RKO (cell line): ENCODE results near the gene EPN2.

Source experiments
- DNase-seq: peaks from one replicate; pipeline ENCODE4 v3.0.0-alpha.2; 2016; ENCODE audit warnings: low spot score

EPN2 gene

DNA sequence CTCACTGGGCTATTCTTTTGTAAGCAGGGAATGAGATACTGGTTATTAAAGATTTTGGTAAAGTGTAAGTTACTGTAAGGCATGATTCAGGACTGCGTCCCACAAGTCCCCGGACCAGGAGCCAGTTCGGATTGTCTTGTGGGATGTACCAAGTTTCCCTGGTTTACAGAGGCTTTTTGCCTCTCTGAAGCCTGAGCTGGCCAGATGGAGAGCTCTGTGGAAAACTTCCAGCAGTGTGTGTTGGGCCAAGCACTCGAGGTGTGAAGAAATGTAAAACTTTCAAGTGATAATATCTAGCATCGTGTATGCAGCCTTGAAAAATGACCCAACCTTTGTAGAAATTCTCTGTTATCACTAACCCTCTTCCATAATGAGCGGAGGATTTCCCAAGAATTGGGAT is 2.4 kb downstream of the EPN2 start:
- DNase-seq, result no peak

DNA sequence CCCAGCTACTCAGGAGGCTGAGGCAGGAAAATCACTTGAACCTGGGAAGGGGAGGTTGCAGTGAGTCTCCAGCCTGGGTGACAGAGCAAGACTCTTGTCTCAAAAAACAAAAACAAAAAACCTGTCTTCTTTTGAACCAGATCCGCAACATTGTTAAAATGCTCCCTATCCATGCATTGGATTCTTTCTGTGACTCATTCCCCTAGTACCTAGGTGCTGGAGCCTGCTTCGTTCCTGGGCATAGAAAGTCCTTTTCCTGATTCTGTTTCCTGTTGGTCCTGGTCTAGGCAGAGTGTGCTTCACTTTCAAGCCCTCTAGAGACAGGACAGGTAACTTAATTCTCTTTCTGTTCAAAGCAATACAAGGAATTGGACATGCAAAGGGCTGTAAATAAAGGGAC is 5.2 kb downstream of the EPN2 start:
- no peak for DNase-seq

DNA sequence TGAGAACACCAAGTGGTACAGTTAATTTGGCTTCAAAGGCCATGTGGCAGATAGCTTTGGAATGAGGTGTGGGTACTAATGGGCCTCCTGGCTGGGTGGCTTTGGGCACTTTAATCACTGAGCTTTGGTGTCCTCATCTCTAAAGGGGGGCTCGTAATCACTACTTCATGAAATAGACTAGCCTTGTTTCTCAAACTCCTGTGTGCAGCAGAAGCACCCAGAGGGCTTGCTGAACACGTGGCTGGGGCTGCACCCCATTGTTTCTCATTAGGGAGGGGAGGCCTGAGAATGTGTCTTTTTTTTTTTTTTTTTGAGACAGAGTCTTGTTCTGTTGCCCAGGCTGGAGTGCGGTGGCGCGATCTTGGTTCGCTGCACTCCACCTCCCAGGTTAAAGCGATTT is 5.8 kb downstream of the EPN2 start:
- no peak for DNase-seq

DNA sequence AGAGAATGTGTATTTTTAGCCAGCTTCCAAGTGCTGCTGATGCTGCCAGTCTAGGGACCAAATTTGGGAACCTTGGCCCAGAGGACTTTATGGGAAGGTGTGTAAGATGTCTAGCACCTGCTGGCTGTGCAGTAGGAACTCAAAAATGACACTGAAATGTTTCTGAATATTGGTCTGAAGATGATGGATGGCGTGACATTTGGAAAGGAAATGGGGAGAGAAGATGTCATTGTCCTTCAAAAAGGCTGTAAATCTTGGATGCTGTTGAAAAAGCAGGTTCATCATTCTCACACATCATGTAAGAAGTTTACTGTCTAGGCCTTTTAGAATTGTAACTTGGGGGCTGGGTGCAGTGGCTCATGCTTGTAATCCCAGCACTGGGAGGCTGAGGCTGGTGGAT is 6.7 kb downstream of the EPN2 start:
- DNase-seq, result no peak

DNA sequence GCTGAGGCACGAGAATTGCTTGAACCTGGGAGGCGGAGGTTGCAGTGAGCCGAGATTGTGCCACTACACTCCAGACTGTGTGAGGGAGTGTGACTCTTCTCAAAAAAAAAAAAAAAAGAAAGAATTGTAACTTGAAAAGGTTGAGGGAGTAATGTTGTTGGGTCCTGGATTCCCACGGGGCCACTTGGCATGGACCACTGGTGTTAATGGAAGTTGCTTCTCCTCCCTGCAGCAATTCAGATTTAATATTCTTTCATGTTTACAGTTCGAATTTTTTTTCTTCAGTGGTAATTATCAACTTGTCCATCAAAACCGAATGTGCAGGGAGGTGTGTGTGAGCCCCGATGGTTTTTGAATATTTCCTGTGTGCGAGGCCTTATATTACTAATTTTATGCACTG is 7.2 kb downstream of the EPN2 start:
- DNase-seq, result no peak

DNA sequence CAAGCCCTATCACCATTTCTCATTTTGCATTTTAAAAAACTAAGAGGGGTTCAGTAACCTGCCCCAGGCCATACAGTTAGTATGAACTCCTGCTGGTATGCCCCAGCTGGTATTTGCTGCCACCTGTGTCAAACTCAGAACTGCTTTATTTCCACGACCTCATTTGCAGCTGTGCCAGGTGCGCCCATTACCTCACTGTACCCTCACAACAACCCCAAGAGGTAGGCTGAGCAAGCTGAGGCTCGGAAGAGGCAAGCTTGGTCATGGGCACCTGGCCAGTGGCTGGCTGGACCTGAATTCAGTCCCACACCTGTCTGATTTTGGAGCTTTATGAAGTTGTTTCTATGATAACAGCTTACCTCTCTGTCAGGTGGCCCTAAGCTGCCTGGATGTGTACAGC is 7.6 kb downstream of the EPN2 start:
- no peak for DNase-seq

DNA sequence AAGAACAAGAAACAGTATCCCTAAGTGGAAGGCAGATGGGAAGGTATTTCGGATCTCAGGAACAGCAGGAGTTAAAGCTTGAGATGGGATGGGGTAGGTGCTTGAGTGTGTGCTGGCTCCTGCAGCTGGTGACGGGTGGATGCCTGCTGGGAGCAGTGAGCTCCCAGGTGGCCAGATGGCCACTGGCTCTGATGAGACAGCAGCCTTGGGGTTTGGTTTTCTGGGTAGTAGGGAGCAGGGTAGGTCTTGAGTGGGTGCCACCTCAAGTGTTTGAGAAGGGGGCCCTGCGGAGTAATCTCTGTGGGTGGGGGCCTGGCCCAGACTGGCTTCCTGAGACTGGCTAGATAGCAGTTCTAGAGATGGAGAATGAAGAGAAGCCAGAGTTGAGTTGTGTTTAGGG is 10.3 kb downstream of the EPN2 start:
- DNase-seq, result no peak

DNA sequence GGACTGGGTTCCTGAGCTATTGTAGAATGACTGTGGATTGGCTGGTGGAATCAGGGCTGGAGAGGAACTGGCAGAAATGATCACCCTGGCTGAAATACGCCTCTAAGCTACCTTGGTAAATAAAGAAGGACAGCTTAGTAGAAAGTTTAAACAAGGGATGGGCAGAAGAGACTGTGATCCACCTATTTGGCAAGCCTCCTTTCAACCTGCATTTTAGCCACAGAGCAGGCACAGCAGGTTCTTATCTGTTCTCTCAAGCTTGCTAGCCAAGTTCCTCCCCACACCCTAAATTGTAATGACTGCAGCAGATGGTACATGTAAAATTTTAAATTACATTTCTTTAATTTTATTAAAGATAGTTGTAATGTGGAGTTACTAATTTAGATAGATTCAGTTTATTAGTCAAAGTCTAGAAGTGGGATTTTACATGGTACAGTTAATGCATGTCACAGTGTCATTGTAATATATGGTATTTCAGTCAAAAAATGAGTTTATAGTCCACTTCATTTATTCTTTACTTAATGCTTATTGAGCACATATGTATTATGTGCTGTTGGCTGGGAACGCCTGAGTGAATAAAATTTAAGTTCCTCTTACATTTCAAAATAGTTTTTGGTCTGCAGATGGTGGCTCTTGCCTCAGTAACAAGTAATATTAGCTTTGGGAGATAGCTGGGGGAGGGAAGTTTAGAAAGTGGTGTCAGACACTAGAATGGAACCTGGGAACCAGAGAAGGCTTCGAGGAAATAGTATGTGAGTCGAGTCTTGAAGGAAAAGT is 11.2 kb downstream of the EPN2 start:
- no peak for DNase-seq

DNA sequence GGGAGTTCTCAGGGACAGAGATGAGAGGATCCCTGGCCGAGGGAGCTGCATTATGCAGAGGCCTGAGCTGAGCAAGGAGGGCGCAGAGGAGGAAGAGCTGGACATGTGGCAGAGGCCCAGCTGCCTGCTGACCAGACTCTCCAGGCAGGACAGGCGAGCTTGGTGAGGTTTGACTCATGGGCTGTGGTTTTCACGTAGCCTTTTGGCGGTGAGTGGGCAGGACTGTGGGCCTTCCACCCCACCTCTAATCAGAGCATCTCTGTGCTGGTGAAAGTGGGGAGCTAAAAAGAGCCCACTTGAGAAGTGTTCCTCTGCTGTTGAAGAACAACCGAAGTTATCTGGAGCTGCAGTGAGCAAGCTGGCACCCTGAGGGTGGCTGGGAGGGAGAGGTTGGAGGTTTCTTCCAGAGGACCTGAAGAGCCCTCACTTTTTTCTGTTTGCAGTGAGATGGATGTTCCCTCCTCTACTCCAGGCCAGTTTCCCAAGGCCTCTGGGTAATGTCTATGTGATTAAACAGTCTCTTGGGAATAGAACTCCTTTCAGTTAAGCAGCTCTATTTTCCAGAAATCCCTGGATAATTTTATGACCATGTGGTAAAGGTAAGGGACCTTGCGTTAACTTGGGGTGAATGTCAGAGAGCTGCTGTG is 11.9 kb downstream of the EPN2 start:
- no peak for DNase-seq

DNA sequence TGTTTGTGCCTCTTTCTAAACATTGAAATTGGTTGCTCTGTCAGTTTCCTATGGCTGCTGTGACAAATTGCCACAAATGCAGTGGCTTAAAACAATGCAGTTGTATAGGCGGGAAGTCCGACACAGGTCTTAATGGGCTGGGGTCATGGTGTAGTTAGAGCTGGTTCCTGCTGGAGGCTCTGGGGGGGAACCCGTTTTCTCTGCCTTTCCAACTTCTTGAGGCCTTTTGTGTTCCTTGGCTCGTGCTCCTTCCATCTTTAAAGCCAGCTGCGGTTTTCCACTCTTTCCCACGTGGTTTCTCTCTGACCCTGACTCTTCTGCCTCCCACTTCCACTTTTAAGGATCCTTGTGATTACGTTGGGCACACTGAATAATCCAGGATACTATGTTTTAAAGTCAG is 12.5 kb downstream of the EPN2 start:
- no peak for DNase-seq

DNA sequence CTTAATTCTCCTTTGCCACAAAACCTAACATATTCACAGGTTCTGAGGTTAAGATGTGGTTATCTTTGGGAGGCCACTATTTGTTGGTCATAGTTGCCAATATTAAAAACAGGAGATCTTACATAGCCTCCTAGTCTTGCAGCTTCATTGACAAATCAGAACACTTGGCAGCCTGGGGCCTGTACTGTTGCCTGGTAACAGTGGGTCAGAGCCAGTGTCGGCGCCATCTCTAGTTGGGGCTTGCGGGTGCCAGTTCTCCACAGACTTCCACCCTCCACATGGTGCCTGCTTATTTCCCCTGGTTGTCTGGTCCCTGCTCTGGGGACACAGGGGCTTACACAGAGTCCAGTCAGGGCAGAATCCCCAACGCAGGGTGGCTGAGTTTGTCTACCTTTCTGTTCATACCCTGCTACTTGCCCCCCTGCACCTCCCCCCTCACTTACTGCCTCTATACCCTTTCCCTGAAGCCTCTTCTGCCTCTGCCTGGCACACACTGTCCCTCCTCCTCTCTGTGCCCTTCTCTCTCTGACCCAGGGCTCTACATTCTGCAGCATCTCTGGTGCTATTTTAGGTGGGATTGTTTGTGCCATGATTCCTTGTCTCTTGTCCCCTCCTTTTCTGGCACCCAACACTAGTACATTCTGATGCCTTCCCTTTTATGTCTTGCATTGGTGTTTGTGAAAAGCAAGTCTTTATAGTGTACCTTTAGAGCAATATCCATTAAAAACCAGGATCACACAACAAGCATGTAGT is 13.4 kb downstream of the EPN2 start:
- no peak for DNase-seq

DNA sequence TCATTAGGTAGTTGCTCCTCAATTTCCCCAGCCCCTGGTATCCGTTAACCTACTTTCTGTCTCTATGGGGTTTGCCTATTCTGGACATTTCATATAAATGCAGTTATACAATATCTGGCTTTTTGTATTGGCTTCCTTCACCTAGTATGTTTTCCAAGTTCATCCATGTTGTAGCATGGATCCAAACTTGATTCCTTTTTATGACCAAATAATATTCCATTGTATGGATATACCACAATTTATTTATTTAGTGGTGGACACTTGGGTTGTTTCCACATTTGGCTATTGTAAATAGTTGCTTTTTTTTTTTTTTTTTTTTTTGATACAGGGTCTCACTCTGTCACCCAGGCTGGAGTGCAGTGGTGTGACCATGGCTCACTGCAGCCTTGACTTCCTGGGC is 15.9 kb downstream of the EPN2 start:
- DNase-seq, result no peak

DNA sequence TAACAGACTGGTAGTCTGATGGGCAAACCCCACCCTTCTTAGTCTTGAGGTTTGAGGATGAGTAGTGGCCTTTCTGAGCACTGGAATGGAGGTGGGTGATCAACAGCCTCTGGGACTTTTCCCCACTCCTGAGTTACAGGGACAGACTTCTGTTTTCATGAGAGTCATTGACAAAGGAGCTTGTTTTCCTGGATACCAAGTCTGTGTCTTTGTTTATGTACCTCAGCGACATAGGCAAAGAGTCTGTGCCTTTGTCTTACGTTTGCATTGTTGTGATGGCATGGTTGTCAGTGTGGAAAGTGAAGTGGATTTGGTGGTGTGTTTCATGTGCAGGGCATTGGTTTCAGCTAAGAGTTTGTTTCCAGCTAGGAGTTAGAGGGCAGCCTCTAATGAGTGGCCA is 17.5 kb downstream of the EPN2 start:
- no peak for DNase-seq

DNA sequence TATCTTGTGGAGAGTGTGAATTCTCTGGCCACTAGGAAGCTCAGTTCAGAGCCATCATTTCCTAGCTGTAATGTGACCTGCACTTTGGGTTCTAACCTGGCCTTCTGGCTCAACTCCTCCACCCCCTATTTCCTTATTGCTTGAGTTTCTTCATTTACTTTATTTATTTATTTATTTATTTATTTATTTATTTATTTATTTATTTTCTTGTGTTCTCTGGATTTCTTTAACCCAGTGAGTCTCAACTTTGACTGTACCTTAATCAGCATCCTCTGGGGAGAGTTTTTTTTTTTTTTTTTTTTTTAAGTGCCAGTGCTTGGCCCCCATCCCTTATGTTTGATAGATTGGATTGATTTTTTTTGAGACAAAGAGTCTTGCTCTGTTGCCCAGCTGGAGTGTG is 18.1 kb downstream of the EPN2 start:
- DNase-seq, result no peak

DNA sequence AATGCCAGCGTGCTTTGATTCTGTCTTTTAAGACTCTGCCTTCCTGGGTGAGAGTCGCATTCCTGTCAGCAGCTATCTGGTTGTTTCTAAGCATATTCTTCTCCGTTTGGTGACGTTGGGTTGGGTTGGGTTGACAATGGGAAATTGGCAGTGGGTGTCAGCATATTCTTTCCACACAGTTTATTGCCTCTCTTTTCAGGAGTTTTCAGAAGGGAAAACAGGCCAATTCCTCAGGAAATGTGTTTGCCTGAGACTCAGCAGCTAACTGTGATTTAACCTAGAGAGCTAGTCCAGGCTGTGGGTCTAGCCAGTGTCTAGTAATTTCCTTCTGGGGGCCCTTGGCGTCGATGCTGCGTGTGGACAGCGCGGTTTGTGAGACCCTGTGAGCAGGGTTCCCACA is 21.2 kb downstream of the EPN2 start:
- DNase-seq, result no peak

DNA sequence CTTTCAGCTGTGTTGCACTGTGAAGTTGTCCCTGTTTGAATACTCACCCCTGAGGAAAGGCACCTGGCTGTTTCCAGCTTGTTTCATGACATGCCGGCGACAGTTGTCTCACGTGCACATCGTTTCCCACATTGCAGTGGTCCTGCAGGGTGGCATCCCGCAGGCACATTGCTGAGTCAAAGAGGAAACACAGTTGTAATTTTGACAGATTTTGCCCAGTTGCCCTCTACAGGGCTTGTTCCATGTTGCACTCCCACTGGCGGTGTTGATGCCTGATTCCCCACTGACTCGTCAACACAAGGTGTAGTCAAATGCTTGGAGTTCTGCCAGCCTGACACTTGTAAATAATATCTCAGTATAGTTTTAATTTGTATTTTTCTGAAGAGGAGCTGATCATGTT is 23.8 kb downstream of the EPN2 start:
- DNase-seq, result peak; percentile 65

DNA sequence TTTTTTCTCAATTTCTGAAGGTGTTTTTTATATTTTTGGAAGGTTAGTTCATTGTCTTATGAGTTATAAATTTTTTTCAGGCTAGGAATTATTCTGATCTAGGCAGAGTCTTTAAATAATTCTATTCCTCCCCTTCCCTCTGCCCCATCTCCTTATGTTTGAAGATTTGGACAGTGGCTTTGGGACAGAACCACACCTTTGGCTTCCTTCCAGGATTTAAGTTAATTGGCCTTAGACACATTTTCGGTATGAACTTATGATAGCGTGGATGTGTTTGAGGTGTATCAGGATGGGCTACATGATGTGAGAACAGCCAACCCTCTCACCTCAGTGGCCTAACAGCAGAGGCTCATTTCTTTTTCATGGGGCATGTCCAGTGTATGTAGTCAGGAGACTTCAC is 24.3 kb downstream of the EPN2 start:
- no peak for DNase-seq

DNA sequence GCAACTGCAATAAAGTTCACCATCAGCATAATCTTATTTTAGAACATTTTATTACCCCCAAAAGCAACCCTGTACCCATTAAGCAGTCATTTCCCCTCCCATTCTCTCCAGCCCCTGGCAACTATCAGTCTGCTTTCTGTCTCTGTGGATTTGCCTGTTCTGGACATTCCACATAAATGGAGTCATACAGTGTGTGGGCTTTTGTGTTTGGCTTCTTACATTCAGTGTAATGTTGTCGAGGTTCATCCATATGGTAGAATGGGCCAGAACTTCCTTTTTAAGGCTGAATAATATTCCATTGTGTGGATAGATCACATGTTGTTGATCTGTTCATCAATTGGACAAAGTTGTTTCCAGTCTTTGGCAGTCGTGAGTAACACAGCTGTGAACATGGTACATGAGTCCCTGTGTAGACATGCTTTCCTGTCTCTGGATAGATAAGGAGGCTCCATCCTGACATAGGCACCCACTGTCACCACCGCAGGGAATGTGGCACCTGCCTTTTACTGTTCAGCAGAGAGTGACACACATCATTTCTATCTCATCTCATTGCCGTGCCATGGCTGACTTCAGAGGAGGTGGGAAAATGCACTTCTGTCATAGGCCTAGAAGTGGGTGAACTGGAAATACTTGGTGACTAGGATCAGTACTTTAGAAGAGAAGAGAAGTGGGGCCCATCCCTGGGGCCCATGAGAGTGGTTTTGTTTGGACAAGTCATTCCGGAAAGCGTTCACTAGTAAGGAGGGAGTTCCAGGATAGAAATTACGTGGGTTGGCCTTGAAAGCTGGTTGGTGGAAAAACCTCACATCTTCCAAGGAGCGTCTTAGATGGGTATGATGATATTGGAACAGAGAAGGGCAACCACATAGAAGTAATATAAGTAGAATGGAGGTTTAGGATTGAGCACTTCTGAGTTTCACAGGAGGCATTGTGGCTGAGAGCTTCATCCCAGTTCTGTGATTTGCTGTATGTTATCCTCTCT is 25.8 kb downstream of the EPN2 start:
- DNase-seq, result no peak

DNA sequence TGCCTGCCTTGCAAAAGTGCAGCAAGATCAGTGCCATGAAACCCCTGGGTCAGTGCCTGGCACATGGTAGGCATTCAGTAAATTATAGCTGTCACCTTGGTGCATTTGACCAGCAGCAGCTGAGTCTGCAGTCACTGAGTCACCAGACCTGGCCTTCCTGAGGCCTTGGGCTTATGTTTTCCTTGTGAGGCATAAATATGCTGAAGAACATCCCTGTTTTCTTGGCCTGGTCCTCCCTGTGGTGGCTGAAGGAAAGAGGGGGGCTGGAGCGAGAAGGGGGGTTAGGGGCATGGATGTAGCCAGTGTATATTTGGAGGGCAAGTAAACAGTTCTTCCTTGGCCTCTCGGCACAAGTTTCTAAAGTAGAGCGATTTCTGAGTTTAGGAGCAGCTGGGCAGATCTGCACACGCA is 26.5 kb downstream of the EPN2 start:
- DNase-seq, result peak; percentile 22

DNA sequence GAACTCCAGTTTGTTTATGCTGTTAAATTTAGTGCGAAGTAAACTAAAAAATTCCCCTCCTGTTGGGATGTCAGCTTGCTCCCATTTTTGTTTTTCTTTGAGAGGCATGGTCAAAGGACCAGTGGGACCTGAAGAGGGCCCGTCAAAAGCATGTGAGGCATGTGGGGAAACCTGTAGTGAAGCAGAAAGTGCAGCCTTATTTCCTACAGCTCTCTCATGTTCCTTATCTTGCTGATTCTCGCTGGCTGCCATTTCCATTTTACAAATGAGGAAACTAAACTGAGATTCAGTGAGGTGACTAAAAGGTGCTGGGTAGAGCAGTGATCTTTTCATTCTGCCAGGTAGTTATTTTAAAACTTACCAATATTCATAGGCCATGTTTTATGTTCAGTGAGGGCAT is 27.1 kb downstream of the EPN2 start:
- DNase-seq, result no peak

DNA sequence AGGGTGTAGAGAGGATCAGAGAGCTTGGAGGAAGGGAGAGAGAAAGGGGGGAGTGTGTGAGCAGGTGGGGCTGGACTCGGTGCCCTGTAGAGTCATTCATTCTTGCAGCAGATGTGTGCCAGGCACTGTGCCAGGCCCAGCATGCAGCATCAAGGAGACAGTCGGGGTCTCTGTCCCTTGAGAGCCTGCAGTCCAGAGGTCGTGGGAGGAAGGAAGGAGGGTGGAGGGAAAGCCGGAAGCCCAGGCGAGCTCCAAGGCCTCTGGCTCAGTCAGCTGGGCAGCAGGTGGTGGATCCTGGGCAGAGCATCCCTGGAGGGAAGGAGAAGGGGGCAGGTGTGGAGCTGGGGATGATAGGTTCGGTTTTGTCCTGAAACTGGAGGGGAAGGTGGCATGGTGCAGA is 27.5 kb downstream of the EPN2 start:
- no peak for DNase-seq

DNA sequence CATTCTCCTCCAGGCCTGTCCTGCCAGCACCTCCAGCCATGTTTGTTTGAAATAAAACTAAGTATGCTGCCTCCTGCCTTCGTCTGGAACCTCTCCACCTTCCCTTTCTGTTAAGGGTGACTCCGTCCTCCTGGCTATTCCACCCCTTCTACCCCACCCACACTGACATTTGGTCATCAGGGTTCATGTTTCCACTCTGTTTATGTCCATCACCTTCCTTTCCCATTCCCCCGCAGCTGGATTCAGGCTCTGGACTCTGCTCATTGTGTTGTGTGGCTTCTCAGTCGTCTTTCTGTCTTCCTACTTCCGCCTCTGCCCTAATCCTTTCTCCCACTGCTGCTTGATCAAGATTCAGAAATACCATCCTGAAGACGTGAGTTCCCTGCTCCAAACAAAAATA is 28.6 kb downstream of the EPN2 start:
- no peak for DNase-seq
